Pulmonary artery endothelial cell (primary cell): ENCODE results near the gene LRRK1. TPM values are rescaled to one million over a fixed set of nuclear protein-coding genes. Genes with fewer than 3 reads are reported as not detected.

Experiments
- DNase-seq: peaks from one replicate; pipeline ENCODE4 v3.0.0-alpha.2; 2011; ENCODE audit warnings: low read depth, low spot score
- total RNA-seq: library from RNA; depleted of rRNA; stranded (reverse); fragments of >200 nt; gene quantifications from 2 replicates; pipeline ENCODE4 v1.2.3, GENCODE V29; 2014

The LRRK1 gene, protein sequence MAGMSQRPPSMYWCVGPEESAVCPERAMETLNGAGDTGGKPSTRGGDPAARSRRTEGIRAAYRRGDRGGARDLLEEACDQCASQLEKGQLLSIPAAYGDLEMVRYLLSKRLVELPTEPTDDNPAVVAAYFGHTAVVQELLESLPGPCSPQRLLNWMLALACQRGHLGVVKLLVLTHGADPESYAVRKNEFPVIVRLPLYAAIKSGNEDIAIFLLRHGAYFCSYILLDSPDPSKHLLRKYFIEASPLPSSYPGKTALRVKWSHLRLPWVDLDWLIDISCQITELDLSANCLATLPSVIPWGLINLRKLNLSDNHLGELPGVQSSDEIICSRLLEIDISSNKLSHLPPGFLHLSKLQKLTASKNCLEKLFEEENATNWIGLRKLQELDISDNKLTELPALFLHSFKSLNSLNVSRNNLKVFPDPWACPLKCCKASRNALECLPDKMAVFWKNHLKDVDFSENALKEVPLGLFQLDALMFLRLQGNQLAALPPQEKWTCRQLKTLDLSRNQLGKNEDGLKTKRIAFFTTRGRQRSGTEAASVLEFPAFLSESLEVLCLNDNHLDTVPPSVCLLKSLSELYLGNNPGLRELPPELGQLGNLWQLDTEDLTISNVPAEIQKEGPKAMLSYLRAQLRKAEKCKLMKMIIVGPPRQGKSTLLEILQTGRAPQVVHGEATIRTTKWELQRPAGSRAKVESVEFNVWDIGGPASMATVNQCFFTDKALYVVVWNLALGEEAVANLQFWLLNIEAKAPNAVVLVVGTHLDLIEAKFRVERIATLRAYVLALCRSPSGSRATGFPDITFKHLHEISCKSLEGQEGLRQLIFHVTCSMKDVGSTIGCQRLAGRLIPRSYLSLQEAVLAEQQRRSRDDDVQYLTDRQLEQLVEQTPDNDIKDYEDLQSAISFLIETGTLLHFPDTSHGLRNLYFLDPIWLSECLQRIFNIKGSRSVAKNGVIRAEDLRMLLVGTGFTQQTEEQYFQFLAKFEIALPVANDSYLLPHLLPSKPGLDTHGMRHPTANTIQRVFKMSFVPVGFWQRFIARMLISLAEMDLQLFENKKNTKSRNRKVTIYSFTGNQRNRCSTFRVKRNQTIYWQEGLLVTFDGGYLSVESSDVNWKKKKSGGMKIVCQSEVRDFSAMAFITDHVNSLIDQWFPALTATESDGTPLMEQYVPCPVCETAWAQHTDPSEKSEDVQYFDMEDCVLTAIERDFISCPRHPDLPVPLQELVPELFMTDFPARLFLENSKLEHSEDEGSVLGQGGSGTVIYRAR (N-terminal part only)
- 6.3 and 17.9 TPM in 2 replicates for total RNA-seq

DNA sequence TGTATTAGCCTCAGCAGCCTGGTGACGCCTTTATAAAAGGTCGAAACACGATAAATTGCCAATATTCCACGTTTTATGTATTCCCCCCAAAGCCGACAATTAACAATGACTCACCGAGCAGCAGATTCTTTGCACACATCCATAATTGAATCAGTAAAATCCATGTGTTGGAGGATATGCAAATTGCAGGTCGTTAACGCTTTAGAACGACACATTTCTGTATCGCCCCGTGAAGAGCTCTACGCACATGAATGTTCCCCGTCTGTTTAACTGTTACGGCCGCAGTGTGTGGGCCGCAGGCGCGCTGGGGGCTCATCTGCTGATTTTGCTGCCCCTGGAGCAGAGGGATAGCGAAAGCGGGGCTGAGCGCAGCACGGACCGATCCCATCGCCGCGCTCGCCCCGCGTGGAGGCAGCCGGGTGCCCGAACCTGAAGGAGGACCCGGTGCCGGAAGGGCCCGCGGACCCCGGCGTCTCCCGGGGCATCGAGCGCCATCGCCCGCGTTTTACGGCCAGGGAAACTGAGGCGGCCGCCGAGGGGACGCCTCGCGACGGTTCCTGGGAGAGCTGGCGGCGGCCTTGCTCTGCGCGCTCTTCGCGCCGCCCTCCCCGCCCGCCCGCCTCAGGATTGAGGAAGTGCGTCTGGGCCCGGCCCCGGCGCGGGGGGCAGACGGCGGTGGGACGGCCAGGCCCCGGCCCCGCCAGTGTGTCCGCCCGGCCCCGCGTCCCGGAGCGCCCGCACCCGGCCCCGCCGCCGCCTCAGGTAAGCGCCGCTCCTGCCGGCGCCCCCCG, at the start of gene LRRK1:
TSS of gene LRRK1 (plus strand) at position 668 of the 791 bp plus-strand sequence. CDS start 5,276 bp downstream, outside the sequence.
- DNase-seq = no peak

DNA sequence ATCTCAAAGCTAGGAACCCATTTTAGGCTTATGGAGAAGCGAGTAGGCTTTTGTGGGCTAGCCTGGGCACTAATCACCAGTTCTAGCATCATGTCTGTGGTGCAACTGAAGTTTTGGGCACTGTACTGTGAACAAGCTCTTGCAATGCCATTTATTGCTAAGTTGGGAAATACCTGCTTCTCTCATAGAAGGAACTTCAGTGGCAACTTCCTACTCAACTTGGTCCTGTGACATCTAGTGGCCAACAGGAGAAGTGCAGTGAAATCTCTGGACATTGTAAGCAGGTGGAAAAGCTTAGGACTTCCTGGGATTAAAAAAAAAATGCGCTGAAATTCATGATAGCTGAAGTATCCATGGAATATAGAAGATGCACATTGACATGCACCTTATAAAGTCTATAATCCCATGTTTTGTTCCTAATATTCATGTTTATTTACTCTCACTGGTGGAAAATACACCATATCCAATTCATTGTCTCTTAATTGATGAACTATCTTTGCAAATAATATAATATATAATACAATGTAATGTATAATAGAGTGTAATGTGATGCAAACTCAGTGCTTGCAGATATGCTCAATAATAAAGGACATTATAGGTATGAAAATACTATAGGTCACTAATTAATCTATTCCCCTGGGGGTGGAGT, 46.0 kb upstream of the LRRK1 start:
- DNase-seq = peak; percentile 50

GRCh38 chr15:100875495-100875894, 43.7 kb upstream of the LRRK1 start:
- DNase-seq = no peak

DNA sequence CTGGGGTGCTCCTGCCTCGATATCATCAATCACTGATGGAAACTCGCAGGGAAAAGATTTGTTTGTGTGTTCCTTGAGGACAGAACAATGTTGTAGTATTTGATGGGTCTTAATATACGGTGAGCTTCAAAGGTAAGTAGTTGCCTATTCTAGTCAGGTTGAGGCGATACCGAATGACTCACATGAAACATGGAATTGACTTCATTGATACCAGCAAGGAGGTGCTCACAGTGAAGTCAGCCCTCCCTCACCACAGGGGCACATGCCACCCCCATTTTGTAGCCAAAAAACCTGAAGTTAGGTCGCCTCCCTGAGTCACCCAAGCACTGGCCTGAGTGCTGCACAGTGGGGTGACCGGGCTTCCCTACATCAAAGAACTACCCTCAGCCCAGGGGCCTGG, 43.2 kb upstream of the LRRK1 start:
- DNase-seq = no peak

DNA sequence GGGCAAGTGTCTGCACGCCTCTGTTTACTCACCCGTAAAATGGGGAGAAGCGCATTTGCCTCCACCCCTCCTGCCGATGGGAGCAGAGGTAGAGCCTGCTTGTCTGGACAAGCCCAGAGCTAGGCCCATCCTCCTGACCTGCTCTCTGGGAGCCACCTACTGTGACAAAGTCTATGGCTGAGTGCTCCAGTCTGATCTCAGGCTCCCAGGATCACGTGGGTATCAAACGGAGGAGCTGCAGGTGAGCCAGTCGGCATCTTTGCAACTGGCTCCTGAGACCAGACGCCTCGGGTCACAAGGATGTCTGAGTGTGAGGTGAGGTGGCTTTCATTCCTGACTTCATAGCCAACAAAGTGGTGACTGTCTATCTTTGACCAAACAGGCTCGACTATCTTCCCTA, 41.6 kb upstream of the LRRK1 start:
- no peak for DNase-seq

GRCh38 chr15:100878130-100878529, 41.0 kb upstream of the LRRK1 start:
- no peak for DNase-seq

DNA sequence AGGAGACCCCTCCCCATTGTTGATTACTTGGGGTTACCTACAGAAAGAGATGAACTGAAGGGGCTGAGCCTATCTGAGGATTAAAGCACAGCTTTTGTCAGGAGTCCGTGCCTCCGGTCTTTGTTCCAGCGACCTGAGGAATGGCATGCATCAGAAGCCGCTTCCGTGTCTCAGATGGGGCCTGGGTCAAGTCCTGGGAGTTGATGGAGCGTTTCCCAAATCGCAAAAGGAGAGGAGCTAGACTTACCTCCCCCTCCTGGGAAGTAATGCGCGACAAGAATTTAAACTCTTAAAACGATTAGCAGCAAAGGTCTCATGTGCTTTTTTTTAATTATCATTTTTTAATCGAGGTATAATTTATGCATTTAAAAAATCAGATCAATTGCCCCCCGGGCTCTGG, 40.5 kb upstream of the LRRK1 start:
- no peak for DNase-seq

- no peak for DNase-seq
Measured at GRCh38 chr15:100879061-100879463, 40.1 kb upstream of the LRRK1 start.

GRCh38 chr15:100879464-100880138, 39.6 kb upstream of the LRRK1 start, which contains the start of gene ALDH1A3:
ALDH1A3 (plus strand) TSS chr15:100879831; CDS start chr15:100879908, 77 bp downstream.
- DNase-seq = no peak

- DNase-seq = no peak
Measured at GRCh38 chr15:100880139-100880896, 38.8 kb upstream of the LRRK1 start.

GRCh38 chr15:100880897-100881242, 38.3 kb upstream of the LRRK1 start:
- no peak for DNase-seq

DNA sequence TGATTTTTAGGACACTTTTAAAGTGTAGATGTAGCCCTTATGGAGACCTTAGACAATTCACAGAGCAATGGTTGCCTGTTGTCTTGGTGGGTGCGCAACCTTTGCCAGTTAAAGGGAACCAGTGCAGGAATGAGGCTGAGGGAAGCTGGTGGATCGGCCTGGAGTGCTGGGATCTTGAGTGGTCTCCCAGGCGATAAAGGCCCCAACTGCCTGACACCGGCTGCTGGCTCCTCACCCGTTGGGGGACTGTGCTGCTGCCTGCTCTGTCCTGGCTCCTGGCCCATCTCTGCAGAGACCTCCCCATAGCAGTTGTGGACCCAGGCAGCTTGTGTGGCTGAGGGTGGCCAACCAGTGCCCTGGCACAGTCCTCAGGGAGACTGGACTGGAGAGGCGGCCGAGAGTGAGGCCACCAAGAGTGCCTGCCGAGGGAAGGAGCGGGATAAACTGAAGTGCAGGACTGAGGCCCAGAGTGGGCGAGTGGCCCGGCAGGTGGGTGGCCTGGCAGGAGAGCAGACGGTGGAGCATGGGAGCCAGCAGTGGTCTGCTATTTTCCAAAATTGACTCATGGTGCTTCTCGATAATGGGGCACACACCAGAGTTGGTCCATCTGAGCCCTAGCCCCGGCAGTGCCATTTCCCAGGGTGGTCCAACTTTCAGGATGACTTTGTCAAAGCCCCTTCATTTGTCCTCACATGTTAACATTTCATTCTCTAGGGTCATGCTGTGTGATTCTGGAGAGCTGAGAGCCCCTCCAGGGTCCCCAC, 37.4 kb upstream of the LRRK1 start:
- DNase-seq = no peak

- no peak for DNase-seq
Measured at GRCh38 chr15:100885116-100885515, 34.0 kb upstream of the LRRK1 start.

DNA sequence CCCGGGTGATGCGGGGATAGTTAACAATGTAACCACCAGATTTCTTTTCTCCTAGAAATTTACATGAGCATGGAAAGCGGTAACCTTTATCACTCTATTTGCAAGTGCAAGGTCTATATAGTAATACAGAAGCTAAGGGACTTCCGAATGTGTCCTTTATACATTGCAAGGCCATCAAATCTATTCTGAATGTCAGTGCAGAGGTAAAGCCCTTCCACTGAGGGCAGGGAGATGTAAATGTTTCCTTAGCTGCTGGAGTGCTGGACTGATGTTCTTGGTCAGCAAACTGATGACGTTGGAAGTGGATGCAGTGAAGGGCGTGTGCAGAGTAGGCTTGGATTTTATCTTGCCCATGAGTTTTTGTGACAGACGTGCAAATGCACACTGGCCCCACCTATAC, 33.3 kb upstream of the LRRK1 start:
- DNase-seq = no peak

DNA sequence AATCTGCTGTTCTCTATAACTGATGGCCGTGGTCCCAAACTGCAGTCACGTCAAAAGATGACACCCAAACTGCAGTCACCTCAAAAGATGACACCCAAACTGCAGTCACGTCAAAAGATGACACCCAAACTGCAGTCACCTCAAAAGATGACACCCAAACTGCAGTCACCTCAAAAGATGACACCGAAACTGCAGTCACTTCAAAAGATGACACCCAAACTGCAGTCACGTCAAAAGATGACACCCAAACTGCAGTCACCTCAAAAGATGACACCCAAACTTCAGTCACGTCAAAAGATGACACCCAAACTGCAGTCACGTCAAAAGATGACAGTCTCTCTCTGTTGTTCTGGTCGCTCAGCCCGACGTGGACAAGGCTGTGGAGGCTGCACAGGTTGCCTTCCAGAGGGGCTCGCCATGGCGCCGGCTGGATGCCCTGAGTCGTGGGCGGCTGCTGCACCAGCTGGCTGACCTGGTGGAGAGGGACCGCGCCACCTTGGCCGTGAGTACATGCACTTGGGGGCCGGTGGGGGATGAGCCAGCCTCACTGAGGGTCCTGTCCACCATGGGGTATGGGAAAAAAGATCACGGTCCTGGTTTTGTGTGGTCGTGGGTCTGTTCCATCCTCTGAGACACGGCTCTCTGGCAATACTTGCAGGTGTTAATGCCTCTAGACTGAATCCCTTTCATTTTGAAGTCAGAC, 31.8 kb upstream of the LRRK1 start:
- DNase-seq = no peak

GRCh38 chr15:100889385-100890050, 29.6 kb upstream of the LRRK1 start:
- DNase-seq = peak; percentile 69
